IMR-90 (cell line): Measurements from ENCODE around the gene PHC1. TPM values are rescaled to one million over a fixed set of nuclear protein-coding genes. Genes with fewer than 3 reads are reported as not detected.

ENCODE experiments used
- ATAC-seq: fragments of 200-7000 bp; cut with Tn5 transposase; 2 replicates; pipeline ENCODE4 v1.9.1; 2020; ENCODE audit warnings: low read depth, mild to moderate bottlenecking, moderate library complexity
- BruUV-seq: library from RNA; stranded (reverse); fragments of 400-500 nt; replicated peaks from 2 replicates; lab custom pipeline; 2021; lab: Mats Ljungman, UMichigan
- CTCF ChIA-PET: fragments of 300-600 bp; formaldehyde crosslinking; extraction: SDS; loops from one replicate; lab custom pipeline; 2021; ENCODE audit warnings: antibody characterized with exemption; lab: Yijun Ruan, JAX
- POLR2A ChIA-PET: fragments of 300-600 bp; sonication (Branson Sonifier 250); formaldehyde crosslinking; loops from one replicate; lab custom pipeline; 2022; ENCODE audit warnings: antibody characterized with exemption; ENCODE audit not compliant: unreplicated experiment; lab: Charles Lee
- DNase-seq: peaks from one replicate; pipeline ENCODE4 v3.0.0; 2013
- H2AFZ ChIP-seq: replicated peaks from 2 replicates; pipeline ENCODE3; 2013; ENCODE audit warnings: low read length, mild to moderate bottlenecking; ENCODE audit not compliant: poor library complexity
- H2AK5ac ChIP-seq: 2 replicates; pipeline ENCODE4 v1.6.1; 2013; ENCODE audit warnings: low read depth, low read length, inconsistent platforms
- H2AK9ac ChIP-seq: replicated peaks from 2 replicates; pipeline ENCODE3; 2013; ENCODE audit warnings: mild to moderate bottlenecking, low read depth, low read length, moderate library complexity; ENCODE audit not compliant: poor library complexity
- H2BK120ac ChIP-seq: 2 replicates; pipeline ENCODE4 v1.6.1; 2013; ENCODE audit warnings: low read depth, low read length, inconsistent platforms
- H2BK15ac ChIP-seq: 3 replicates; pipeline ENCODE4 v1.6.1; 2013; ENCODE audit warnings: low read depth, low read length, inconsistent platforms
- H2BK20ac ChIP-seq: 2 replicates; pipeline ENCODE4 v1.6.1; 2013; ENCODE audit warnings: low read depth, mild to moderate bottlenecking, inconsistent platforms, low read length, moderate library complexity
- H2BK5ac ChIP-seq: 2 replicates; pipeline ENCODE4 v1.6.1; 2013; ENCODE audit warnings: mild to moderate bottlenecking, low read depth, low read length, inconsistent platforms; ENCODE audit not compliant: poor library complexity, severe bottlenecking
- H3K14ac ChIP-seq: replicated peaks from 2 replicates; pipeline ENCODE4 v1.6.1; 2013; ENCODE audit warnings: low read depth, low read length, inconsistent platforms
- H3K18ac ChIP-seq: 2 replicates; pipeline ENCODE4 v1.6.1; 2013; ENCODE audit warnings: low read depth, low read length, control low read depth
- H3K23ac ChIP-seq: 2 replicates; pipeline ENCODE4 v1.6.1; 2013; ENCODE audit warnings: low read depth, low read length, inconsistent platforms
- H3K27ac ChIP-seq: 2 replicates; pipeline ENCODE4 v1.5.1; 2013; ENCODE audit warnings: mild to moderate bottlenecking, control low read depth, low read length; ENCODE audit not compliant: insufficient read depth
- H3K27me3 ChIP-seq: 2 replicates; pipeline ENCODE4 v1.6.1; 2013; ENCODE audit warnings: low read length; ENCODE audit not compliant: control insufficient read depth, insufficient read depth
- H3K36me3 ChIP-seq: 2 replicates; pipeline ENCODE4 v1.6.1; 2013; ENCODE audit warnings: low read length, mixed read lengths; ENCODE audit not compliant: control insufficient read depth, insufficient read depth
- H3K4ac ChIP-seq: 2 replicates; pipeline ENCODE4 v1.6.1; 2013; ENCODE audit warnings: low read depth, low read length, inconsistent platforms
- H3K4me1 ChIP-seq: 2 replicates; pipeline ENCODE4 v1.6.1; 2013; ENCODE audit warnings: low read length, mixed read lengths; ENCODE audit not compliant: control insufficient read depth, insufficient read depth
- H3K4me2 ChIP-seq: 2 replicates; pipeline ENCODE4 v1.6.1; 2013; ENCODE audit warnings: low read depth, mild to moderate bottlenecking, control low read depth, low read length, moderate library complexity
- H3K4me3 ChIP-seq: 2 replicates; pipeline ENCODE4 v1.5.1; 2013; ENCODE audit warnings: low read depth, mild to moderate bottlenecking, control low read depth, low read length, moderate library complexity; ENCODE audit not compliant: insufficient read depth
- H3K56ac ChIP-seq: 2 replicates; pipeline ENCODE4 v1.6.1; 2013; ENCODE audit warnings: low read length, inconsistent platforms; ENCODE audit not compliant: insufficient read depth; ENCODE audit errors: extremely low read depth
- H3K79me1 ChIP-seq, 2 experiments: 2 replicates each; pipeline ENCODE4 v1.6.1; 2013; ENCODE audit warnings: low read length in 2 of 2, inconsistent platforms in 1 of 2, low read depth in 1 of 2
- H3K9ac ChIP-seq: 2 replicates; pipeline ENCODE4 v1.6.1; 2013; ENCODE audit warnings: low read depth, low read length, control low read depth
- H3K9me1 ChIP-seq: 2 replicates; pipeline ENCODE4 v1.6.1; 2013; ENCODE audit warnings: low read length, inconsistent platforms; ENCODE audit not compliant: insufficient read depth
- H3K9me3 ChIP-seq: 2 replicates; pipeline ENCODE4 v1.6.1; 2013; ENCODE audit warnings: low read length; ENCODE audit not compliant: control insufficient read depth, insufficient read depth
- H4K20me1 ChIP-seq: 2 replicates; pipeline ENCODE4 v1.6.1; 2013; ENCODE audit warnings: low read length, inconsistent platforms; ENCODE audit not compliant: insufficient read depth
- H4K5ac ChIP-seq: 2 replicates; pipeline ENCODE4 v1.6.1; 2013; ENCODE audit warnings: mild to moderate bottlenecking, low read depth, low read length, control low read depth
- H4K8ac ChIP-seq, 2 experiments: 2 replicates each; pipeline ENCODE4 v1.6.1; 2013; ENCODE audit warnings: low read depth in 2 of 2, low read length in 2 of 2, control low read depth in 1 of 2, inconsistent platforms in 1 of 2
- H4K91ac ChIP-seq: 2 replicates; pipeline ENCODE4 v1.6.1; 2013; ENCODE audit warnings: low read depth, low read length, inconsistent platforms; ENCODE audit not compliant: insufficient read depth
- CHD1 ChIP-seq: IDR thresholded peaks from 2 replicates; pipeline ENCODE4 v1.6.1; 2012; ENCODE audit warnings: low read depth, low read length, improper control_type of control experiment
- MAFK ChIP-seq: IDR thresholded peaks from 2 replicates; pipeline ENCODE4 v1.6.1; 2012; ENCODE audit warnings: low read depth, low read length, improper control_type of control experiment
- NFE2L2 ChIP-seq: fragments of 150-350 bp; IDR thresholded peaks from 2 replicates; pipeline ENCODE4 v1.6.1; 2016; ENCODE audit warnings: low read depth, mild to moderate bottlenecking, low read length
- USF2 ChIP-seq: fragments of 150-350 bp; IDR thresholded peaks from 2 replicates; pipeline ENCODE4 v1.6.1; 2017; ENCODE audit warnings: mild to moderate bottlenecking, antibody characterized with exemption, low read length, low read depth
- WGBS, 2 experiments: methylation state at CpG; one replicate each; pipeline versions ENCODE4 v1.1.5 to v1.1.7; 2013; ENCODE audit warnings: missing lambda C conversion rate in 2 of 2; ENCODE audit not compliant: insufficient read length in 1 of 2; ENCODE audit errors: extremely low coverage in 2 of 2; 5-methylcytosine and 5-hydroxymethylcytosine counted together
- dilution Hi-C: fragments of 300-500 bp; cut with HindIII; formaldehyde crosslinking; loops from one replicate; pipeline ENCODE4 v1.14.3; 2018; ENCODE audit warnings: low sequenced_read_pairs; ENCODE audit not compliant: unreplicated experiment
- in situ Hi-C: fragments of 300-500 bp; cut with MboI; formaldehyde crosslinking; loops from 3 replicates; pipeline ENCODE4 v1.14.3; 2019; ENCODE audit warnings: low sequenced_read_pairs, inconsistent platforms, mixed read lengths
- intact Hi-C: fragments of 100-400 bp; cut with micrococcal nuclease; formaldehyde crosslinking; loops from 2 replicates; pipeline ENCODE4 v1.10.0; 2022
- polyA plus RNA-seq, 3 experiments: library from polyadenylated mRNA; depleted of rRNA; stranded (reverse); fragments of >200 nt; gene quantifications; 2 replicates each; pipeline ENCODE4 v1.2.3, GENCODE V29; 2012; ENCODE audit warnings: low replicate concordance in 1 of 3
- total RNA-seq: library from RNA; depleted of rRNA; stranded (reverse); fragments of >200 nt; gene quantifications from 2 replicates; pipeline ENCODE4 v1.2.3, GENCODE V29; 2012

Gene PHC1
- total and polyA plus RNA-seq, 2 of the 4 experiments (the other 2 are of a cell fraction) = 9.1 to 23.1 TPM

GRCh38 chr12:8886502-8887284, 27.6 kb upstream of the PHC1 start:
- intact Hi-C loops = no loop called here
- no peak overlapping the region for H2BK15ac ChIP-seq
- H3K14ac ChIP-seq = no peak overlapping the region
- ATAC-seq (no peak), DNase-seq (no peak)
- H3K9me1 ChIP-seq = no peaks in the 10 kb centered on the region
- no peak overlapping the region for H3K56ac ChIP-seq
- H3K4me2 ChIP-seq = no peak overlapping the region
- no peaks in the 10 kb centered on the region for H3K79me1 ChIP-seq
- no peak overlapping the region for H2BK20ac ChIP-seq
- H3K9me3 ChIP-seq = no peaks in the 10 kb centered on the region
- ChIA-PET POLR2A (no interaction called here), CTCF (no interaction called here)
- no peak overlapping the region for H3K27ac ChIP-seq
- H3K27me3 ChIP-seq = no peaks in the 10 kb centered on the region; the same call in 1 of the 2 replicates
- no peak overlapping the region for H4K5ac ChIP-seq
- H2AK9ac ChIP-seq = no peak overlapping the region
- H3K23ac ChIP-seq = no peak overlapping the region
- H2BK5ac ChIP-seq = no peak overlapping the region
- no peak overlapping the region for H4K8ac ChIP-seq
- H3K4me3 ChIP-seq = no peak overlapping the region
- BruUV-seq = no TSS peak
- H3K4ac ChIP-seq = no peak overlapping the region
- H2AFZ ChIP-seq = no peak overlapping the region
- no peak overlapping the region for H2BK120ac ChIP-seq
- no peak overlapping the region for H2AK5ac ChIP-seq
- no peaks in the 10 kb centered on the region for H3K4me1 ChIP-seq
- H4K20me1 ChIP-seq = no peaks in the 10 kb centered on the region
- H3K36me3 ChIP-seq = no peaks in the 10 kb centered on the region
- no peak overlapping the region for H4K91ac ChIP-seq
- no CpG with 5 or more reads among the region's 6 CpGs for WGBS, 2 experiments
- in situ Hi-C loops = no loop called here
- dilution Hi-C loops = no loop called here
- no peak overlapping the region for H3K18ac ChIP-seq
- no peak for TF ChIP-seq CHD1
- TF ChIP-seq MAFK = no peak
- TF ChIP-seq NFE2L2 = no peak
- no peak for TF ChIP-seq USF2
- H3K9ac ChIP-seq = no peak overlapping the region
